Femur (tissue), 1 donor: ENCODE results near the gene ZNF628.

Source experiments
- DNase-seq: peaks from one replicate; pipeline ENCODE4 v3.0.0-alpha.2; 2017

The ZNF628 gene

GRCh38 chr19:55465460-55466240 lies 10.8 kb upstream of the ZNF628 start:
- DNase-seq = no peak

DNA sequence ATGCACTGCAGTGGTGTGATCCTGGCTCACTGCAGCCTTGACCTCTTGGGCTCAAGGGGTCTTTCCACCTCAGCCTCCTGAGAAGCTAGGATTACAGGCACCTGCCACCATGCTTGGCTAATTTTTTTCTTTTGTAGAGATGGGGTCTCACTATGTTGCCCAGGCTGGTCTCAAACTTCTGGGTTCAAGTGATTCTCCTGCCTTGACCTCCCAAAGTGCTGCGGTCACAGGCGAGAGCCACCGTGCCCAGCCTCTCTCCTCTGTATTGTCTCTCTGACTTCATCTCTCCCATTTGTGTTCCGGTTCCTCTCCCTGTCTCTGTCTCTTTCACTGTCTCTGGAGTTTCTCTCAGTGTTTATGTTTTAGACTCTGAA lies 10.2 kb upstream of the ZNF628 start:
- no peak for DNase-seq

GRCh38 chr19:55467236-55468053 lies 9.0 kb upstream of the ZNF628 start:
- DNase-seq = peak; percentile 84

GRCh38 chr19:55468054-55468393 lies 8.4 kb upstream of the ZNF628 start:
- DNase-seq = no peak

GRCh38 chr19:55471266-55471665 lies 5.2 kb upstream of the ZNF628 start:
- DNase-seq = no peak

DNA sequence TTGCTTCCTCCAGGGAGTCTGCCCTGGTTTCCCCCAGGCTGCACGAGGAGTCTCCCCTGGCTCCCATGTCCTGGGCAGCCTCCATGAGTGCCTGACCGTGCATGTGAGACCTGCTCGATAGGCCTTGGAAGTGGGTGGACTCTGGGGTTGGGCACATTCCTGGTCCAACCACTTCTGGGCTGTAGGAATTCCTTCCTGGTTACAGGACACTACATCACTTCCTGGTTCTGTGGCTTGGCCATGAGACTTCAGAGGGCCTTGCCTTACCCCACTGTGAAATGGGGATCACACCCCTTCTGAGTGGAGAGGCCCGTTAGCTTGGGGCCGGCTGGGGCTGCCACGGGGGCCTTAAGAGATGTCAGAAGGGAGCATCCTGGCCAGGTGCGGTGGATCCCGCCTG lies 4.0 kb upstream of the ZNF628 start:
- DNase-seq = no peak

GRCh38 chr19:55473225-55474012 lies 3.0 kb upstream of the ZNF628 start:
- no peak for DNase-seq

DNA sequence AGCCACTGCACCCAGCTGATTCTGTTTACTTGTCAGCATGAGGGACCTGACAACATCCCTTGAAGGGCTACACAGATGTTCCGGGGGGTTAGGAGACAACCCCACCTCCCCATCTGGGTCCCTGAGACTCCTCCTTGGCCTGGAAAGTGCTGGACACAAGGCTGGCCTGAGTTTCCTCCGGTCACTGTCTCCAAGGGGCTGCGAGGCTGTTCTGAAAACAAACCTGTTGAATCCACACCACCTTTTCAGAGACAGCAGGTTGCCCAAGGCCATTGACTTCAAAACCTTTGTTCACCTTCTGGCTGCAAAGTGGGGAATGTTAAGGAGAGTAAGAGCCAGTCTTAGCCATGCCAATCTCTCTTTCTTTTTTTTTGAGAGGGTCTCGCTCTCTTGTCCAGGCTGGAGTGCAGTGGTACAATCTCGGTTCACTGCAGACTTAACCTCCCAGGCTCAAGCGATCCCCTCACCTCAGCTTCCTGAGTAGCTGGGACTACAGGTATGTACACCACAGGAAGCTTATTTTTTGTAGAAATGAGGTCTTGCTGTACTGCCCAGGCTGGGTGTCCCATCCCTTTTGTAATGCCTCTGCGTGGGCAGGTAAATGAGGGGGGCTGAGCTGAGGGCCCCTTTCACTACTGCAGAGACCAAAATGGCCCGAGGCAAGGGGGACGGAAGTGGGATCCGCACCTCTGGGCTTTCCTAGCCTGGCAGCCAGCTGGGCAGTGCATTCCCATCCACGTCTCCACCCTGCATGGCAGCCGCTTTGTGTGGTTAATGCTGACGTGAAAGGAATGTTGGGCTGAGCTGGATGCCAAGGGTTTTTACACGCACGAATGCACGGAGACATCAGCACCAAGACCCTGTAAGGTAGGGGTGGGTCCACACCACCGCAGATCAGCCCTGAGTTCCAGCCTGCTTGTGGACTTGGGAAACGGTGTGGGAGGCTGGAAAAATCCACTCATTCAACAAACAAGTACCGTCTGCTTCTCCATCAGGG lies 1.9 kb upstream of the ZNF628 start:
- no peak for DNase-seq

DNA sequence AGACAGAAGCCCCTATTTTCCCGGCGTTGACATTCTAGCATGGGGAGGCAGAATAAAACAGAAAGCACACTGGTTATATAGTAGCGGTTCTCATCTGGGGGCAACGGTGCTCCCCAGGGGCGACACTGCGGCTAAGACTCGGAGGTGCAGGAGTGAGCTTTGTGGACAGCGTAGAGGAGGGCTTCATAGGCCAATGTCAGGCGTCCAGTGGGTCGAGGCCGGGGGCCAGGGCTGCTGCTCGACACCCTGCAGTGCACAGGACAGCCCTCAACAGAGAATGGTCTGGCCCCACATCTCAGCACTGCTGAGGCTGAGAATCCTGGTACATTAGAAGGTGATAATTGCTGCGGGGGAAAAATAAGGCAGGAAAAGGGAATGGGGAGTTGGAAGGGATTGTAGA lies 1.5 kb downstream of the ZNF628 start:
- no peak for DNase-seq

DNA sequence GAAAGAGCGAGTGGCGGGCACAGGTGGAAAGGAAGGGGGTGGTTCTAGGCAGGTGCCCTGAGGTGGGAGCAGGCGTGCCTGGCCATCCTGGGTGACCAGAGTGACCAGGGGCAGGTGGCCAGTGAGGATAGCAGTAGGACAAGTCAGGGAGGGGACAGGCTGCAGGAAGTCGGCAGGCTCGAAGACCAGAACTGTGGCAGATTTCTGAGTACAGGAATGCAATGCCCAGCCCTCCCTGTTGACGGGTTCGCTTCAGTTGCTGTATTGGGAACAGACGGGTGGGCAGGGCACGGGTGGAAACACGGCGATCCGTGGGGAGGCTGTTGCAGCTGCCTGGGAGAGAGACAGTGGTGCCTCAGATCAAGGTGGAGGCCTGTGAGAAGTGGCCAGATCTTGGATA lies 1.9 kb downstream of the ZNF628 start:
- DNase-seq = no peak

GRCh38 chr19:55479045-55479444 lies 2.6 kb downstream of the ZNF628 start:
- DNase-seq = no peak

DNA sequence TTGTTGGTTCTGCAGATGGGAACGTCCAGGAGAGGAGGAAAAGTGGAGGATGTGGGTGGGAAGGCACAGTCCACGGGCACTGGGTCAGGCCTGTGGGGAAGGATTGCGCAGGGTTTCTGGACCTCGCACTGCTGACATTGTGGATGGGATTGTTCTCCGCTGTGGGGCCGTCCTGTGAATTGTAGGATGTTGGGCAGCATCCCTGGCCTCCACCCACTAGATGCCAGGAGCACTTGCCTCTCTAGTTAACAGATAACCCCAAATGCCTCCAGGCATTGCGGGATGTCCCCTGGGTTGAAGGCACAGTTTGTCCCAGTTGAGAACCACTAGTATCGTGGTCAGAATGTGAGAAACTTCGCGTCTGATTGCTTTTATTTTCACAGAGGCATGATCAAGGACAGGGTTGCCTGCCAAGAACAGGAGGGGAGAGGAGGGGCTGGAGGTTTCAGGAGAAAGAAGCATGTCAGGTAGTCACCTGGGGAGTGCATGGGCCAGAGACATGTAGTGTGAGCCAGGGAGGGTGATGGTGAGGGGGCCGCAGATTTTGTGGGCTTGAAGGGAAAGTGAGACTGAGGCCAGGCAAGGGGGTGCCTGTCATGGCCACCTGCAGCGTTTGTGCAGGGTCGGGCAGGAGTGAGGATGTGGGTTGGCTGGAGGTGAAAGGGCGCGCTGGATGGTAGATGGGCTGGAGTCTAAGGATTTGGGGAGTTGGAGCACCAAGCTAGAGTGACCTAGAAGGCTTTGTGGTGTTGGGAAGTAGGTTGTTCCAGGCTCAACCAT lies 3.2 kb downstream of the ZNF628 start:
- DNase-seq = no peak

DNA sequence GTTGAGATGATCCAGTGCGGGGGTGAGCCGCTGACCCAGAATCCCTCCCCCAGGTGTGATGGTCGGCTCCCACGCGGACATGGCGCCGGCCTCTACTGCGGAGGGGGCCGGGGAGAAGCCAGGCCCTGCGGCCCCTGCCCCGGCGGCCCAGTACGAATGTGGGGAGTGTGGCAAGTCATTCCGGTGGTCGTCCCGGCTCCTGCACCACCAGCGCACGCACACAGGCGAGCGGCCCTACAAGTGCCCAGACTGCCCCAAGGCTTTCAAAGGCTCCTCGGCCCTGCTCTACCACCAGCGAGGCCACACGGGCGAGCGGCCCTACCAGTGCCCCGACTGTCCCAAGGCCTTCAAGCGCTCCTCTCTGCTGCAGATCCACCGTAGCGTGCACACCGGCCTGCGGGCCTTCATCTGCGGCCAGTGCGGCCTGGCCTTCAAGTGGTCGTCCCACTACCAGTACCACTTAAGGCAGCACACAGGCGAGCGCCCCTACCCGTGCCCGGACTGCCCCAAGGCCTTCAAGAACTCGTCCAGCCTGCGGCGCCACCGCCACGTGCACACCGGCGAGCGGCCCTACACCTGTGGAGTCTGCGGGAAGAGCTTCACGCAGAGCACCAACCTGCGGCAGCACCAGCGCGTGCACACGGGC lies 4.9 kb downstream of the ZNF628 start:
- DNase-seq = no peak

- DNase-seq = no peak
Observed at GRCh38 chr19:55481794-55482155, 5.4 kb downstream of the ZNF628 start.

DNA sequence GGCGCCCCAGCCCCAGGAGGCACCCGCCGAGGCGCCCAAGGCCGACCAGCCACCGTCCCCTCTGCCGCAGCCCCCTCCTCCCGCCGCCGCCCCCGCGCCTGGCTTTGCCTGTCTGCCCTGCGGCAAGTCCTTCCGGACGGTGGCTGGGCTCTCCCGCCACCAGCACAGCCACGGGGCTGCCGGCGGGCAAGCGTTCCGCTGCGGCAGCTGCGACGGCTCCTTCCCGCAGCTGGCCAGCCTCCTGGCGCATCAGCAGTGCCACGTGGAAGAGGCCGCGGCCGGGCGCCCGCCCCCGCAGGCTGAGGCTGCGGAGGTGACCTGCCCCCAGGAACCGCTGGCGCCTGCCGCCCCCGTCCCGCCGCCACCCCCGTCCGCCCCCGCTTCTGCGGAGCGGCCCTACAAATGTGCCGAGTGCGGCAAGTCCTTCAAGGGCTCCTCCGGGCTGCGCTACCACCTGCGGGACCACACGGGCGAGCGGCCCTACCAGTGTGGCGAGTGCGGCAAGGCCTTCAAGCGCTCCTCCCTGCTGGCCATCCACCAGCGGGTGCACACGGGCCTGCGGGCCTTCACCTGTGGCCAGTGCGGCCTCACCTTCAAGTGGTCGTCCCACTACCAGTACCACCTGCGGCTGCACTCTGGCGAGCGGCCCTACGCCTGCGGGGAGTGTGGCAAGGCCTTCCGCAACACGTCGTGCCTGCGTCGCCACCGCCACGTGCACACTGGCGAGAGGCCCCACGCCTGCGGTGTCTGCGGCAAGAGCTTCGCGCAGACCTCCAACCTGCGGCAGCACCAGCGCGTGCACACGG lies 5.9 kb downstream of the ZNF628 start:
- no peak for DNase-seq

DNA sequence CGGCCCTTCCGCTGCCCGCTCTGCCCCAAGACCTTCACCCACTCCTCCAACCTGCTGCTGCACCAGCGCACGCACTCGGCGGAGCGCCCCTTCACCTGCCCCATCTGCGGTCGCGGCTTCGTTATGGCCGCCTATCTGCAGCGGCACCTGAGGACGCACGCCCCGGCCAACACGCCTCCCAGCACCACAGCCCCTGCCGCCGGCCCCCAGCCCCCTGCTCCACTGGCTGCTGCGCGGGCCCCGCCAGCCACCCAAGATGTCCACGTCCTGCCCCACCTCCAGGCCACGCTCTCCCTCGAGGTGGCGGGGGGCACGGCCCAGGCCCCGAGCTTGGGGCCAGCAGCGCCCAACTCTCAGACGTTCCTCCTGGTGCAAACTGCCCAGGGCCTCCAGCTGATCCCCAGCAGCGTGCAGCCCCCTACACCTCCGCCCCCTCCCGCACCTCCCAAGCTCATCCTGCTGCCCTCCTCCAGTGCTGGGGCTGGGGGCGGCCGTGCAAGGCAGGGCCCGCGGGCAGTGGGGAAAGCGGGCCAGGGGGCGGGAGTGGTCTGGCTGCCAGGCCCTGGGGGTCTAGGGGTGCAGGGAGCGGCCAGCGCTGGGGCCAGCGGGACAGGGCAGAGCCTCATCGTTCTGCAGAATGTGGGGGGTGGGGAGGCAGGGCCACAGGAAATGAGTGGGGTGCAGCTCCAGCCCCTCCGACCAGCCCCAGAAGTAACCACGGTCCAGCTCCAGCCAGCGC lies 6.7 kb downstream of the ZNF628 start:
- DNase-seq = no peak

- DNase-seq = no peak
Observed at GRCh38 chr19:55483706-55484592, 7.5 kb downstream of the ZNF628 start.
